ENCODE results near the gene TSPAN7.

The TSPAN7 gene

GRCh38 chrX:38561126-38561868, at the start of gene TSPAN7:
Gene TSPAN7, plus strand, starts transcription at chrX:38561542. Its CDS starts 5 bp downstream, at chrX:38561547.
- Histone ChIP-seq H3K36me3 (ENCODE audit: low read depth) (no peaks in the 10 kb centered on the region), H3K27ac (ENCODE audit: poor library complexity, severe bottlenecking) (no peak within 1 kb of the TSS), H3K27me3 (ENCODE audit: insufficient read depth, poor library complexity, severe bottlenecking) (peaks cover 7% of the 10 kb centered on the region), H3K9me3 (ENCODE audit: severe bottlenecking) (no peaks in the 10 kb centered on the region), H3K4me1 (ENCODE audit: insufficient read depth, poor library complexity, severe bottlenecking) (peaks cover 7% of the 10 kb centered on the region), H3K4me3 (ENCODE audit: severe bottlenecking) (peak within 1 kb of the TSS; percentile 30)
- no peak for TF ChIP-seq CTCF (IDR thresholded peaks at IDR 0.05; ENCODE audit: poor library complexity, severe bottlenecking)
- ATAC-seq (ENCODE audit: low read depth) (peak; percentile 49), DNase-seq (ENCODE audit: low spot score) (no peak)

- no peak for DNase-seq (ENCODE audit: low spot score)
- no peaks in the 10 kb centered on the region for H3K4me1 ChIP-seq (ENCODE audit: insufficient read depth, poor library complexity, severe bottlenecking)
- no peaks in the 10 kb centered on the region for H3K9me3 ChIP-seq (ENCODE audit: severe bottlenecking)
- H3K4me3 ChIP-seq (ENCODE audit: severe bottlenecking) = no peak overlapping the region
- no peak overlapping the region for H3K27ac ChIP-seq (ENCODE audit: poor library complexity, severe bottlenecking)
- ATAC-seq (ENCODE audit: low read depth) = no peak
- H3K27me3 ChIP-seq (ENCODE audit: insufficient read depth, poor library complexity, severe bottlenecking) = no peaks in the 10 kb centered on the region
- H3K36me3 ChIP-seq (ENCODE audit: low read depth) = no peaks in the 10 kb centered on the region
- TF ChIP-seq CTCF (IDR thresholded peaks at IDR 0.05; ENCODE audit: poor library complexity, severe bottlenecking) = no peak
These were observed 48.1 kb upstream of the TSPAN7 start for GRCh38 chrX:38513112-38513742.

- no peak for ATAC-seq (ENCODE audit: low read depth)
- Histone ChIP-seq H3K27me3 (ENCODE audit: insufficient read depth, poor library complexity, severe bottlenecking) (no peaks in the 10 kb centered on the region), H3K4me3 (ENCODE audit: severe bottlenecking) (no peak overlapping the region), H3K4me1 (ENCODE audit: insufficient read depth, poor library complexity, severe bottlenecking) (no peaks in the 10 kb centered on the region), H3K9me3 (ENCODE audit: severe bottlenecking) (no peaks in the 10 kb centered on the region), H3K36me3 (ENCODE audit: low read depth) (no peaks in the 10 kb centered on the region), H3K27ac (ENCODE audit: poor library complexity, severe bottlenecking) (no peak overlapping the region)
- DNase-seq (ENCODE audit: low spot score) = no peak
- no peak for TF ChIP-seq CTCF (IDR thresholded peaks at IDR 0.05; ENCODE audit: poor library complexity, severe bottlenecking)
These were observed 47.1 kb upstream of the TSPAN7 start for GRCh38 chrX:38514016-38514854.

- Histone ChIP-seq H3K36me3 (ENCODE audit: low read depth) (no peaks in the 10 kb centered on the region), H3K9me3 (ENCODE audit: severe bottlenecking) (no peaks in the 10 kb centered on the region), H3K4me1 (ENCODE audit: insufficient read depth, poor library complexity, severe bottlenecking) (no peaks in the 10 kb centered on the region), H3K27me3 (ENCODE audit: insufficient read depth, poor library complexity, severe bottlenecking) (no peaks in the 10 kb centered on the region), H3K27ac (ENCODE audit: poor library complexity, severe bottlenecking) (no peak overlapping the region), H3K4me3 (ENCODE audit: severe bottlenecking) (no peak overlapping the region)
- TF ChIP-seq CTCF (IDR thresholded peaks at IDR 0.05; ENCODE audit: poor library complexity, severe bottlenecking) = no peak
- DNase-seq (ENCODE audit: low spot score) = no peak
- no peak for ATAC-seq (ENCODE audit: low read depth)
These were observed 46.1 kb upstream of the TSPAN7 start for GRCh38 chrX:38515291-38515690.

Measured in RWPE2 (cell line).